Thyroid gland (tissue), 4 donors: ENCODE results near the gene CAPN14. TPM values are rescaled to one million over a fixed set of nuclear protein-coding genes. Genes with fewer than 3 reads are reported as not detected.

Source experiments
- DNase-seq, 2 donors: peaks; one replicate each; pipeline ENCODE4 v3.0.0-alpha.2; 2019
- H3K27ac ChIP-seq, 3 donors: fragments of 200-600 bp; sonication (generic); 1 replicate in 2 of 3; 2 replicates in 1 of 3; pipeline ENCODE4 v1.5.1; 2016 to 2019; ENCODE audit warnings: mild to moderate bottlenecking in 1 of 3, moderate library complexity in 1 of 3
- H3K27me3 ChIP-seq: fragments of 200-600 bp; sonication (generic); one replicate; pipeline ENCODE4 v1.5.1; 2019
- H3K36me3 ChIP-seq, 2 donors: fragments of 200-600 bp; sonication (generic); one replicate each; pipeline ENCODE4 v1.5.1; 2016 to 2019
- H3K4me1 ChIP-seq, 2 donors: fragments of 200-600 bp; sonication (generic); one replicate each; pipeline ENCODE4 v1.5.1; 2017 to 2019
- H3K4me3 ChIP-seq, 3 donors: fragments of 200-600 bp; sonication (generic); replicated peaks in 1 of 3; 1 replicate in 2 of 3; 2 replicates in 1 of 3; pipeline ENCODE4 v1.5.1; 2016; ENCODE audit warnings: mild to moderate bottlenecking in 1 of 3
- H3K9me3 ChIP-seq: fragments of 200-600 bp; sonication (generic); one replicate; pipeline ENCODE4 v1.5.1; 2017
- POLR2A ChIP-seq, 2 donors: fragments of 450-650 bp; IDR thresholded peaks; one replicate each; pipeline ENCODE4 v1.6.1; 2017; ENCODE audit warnings: antibody characterized with exemption in 2 of 2, mild to moderate bottlenecking in 2 of 2, moderate library complexity in 1 of 2
- WGBS, 2 donors: methylation state at CpG; one replicate each; pipeline ENCODE4 v1.1.5; 2017; 5-methylcytosine and 5-hydroxymethylcytosine counted together
- intact Hi-C: fragments of 100-400 bp; cut with DNase I; formaldehyde crosslinking; loops from one replicate; pipeline ENCODE4 v1.15.1; 2023
- total RNA-seq, 4 donors: library from RNA; depleted of rRNA; stranded (reverse); fragments of >200 nt; gene quantifications; one replicate each; pipeline ENCODE4 v1.2.3, GENCODE V29; 2016
- TF ChIP-seq, protein P1 (sequence below), 6 experiments: fragments of 200-600 bp in 3 of 6; fragments of 450-650 bp in 3 of 6; sonication (generic) in 3 of 6; IDR thresholded peaks; one replicate each; pipeline ENCODE4 v1.5.1; 2016 to 2019; ENCODE audit warnings: antibody characterized with exemption in 6 of 6, mild to moderate bottlenecking in 2 of 6, inconsistent platforms in 1 of 6, moderate library complexity in 1 of 6

The CAPN14 gene
- total RNA-seq, 4 donors from 2014 or later = 0.15 to 0.27 TPM; not detected in 2

GRCh38 chr2:31170071-31170698, 47.1 kb downstream of the CAPN14 start:
- Histone ChIP-seq H3K27me3 (no peaks in the 10 kb centered on the region), H3K4me3 (no peak overlapping the region), H3K27ac (no peak overlapping the region), H3K36me3 (no peaks in the 10 kb centered on the region), H3K9me3 (no peaks in the 10 kb centered on the region), H3K4me1 (no peaks in the 10 kb centered on the region)
- WGBS, 2 donors = 0 to 8% methylated on average over 4 of the region's 4 CpGs
- intact Hi-C loops = loop anchor here (2.0 to 10.0 kb wide), 2 partner anchors 455 to 975 kb away; no protein-coding TSS in a partner anchor
- TF ChIP-seq, protein P1, sequence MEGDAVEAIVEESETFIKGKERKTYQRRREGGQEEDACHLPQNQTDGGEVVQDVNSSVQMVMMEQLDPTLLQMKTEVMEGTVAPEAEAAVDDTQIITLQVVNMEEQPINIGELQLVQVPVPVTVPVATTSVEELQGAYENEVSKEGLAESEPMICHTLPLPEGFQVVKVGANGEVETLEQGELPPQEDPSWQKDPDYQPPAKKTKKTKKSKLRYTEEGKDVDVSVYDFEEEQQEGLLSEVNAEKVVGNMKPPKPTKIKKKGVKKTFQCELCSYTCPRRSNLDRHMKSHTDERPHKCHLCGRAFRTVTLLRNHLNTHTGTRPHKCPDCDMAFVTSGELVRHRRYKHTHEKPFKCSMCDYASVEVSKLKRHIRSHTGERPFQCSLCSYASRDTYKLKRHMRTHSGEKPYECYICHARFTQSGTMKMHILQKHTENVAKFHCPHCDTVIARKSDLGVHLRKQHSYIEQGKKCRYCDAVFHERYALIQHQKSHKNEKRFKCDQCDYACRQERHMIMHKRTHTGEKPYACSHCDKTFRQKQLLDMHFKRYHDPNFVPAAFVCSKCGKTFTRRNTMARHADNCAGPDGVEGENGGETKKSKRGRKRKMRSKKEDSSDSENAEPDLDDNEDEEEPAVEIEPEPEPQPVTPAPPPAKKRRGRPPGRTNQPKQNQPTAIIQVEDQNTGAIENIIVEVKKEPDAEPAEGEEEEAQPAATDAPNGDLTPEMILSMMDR (IDR thresholded peaks at IDR 0.05) = peak; percentile 75 to 96 (median 86)
- no peak for TF ChIP-seq POLR2A (IDR thresholded peaks at IDR 0.05)
- peak; percentile 46 to 62 for DNase-seq

DNA sequence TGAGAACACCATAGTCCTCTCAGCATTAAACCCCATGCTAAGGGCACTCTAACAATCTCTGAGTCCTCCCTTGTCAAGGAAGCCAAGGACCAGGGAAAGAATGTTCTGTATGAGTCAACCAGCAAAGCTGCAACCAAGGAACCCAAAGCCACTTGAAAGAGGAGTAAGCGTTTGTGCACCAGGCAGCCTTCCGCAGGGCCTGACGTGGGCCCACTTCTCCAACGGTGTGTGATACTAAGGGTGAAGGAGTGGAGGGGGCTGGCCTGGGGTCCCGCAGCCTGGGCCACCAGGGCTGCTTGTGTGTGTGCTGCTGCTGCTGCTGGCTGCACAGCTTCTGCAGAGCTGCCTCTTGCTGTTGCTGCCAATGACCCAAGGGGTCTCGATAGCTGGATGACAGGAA, 49.0 kb downstream of the CAPN14 start:
- Histone ChIP-seq H3K27me3 (no peaks in the 10 kb centered on the region), H3K4me1 (no peaks in the 10 kb centered on the region), H3K27ac (no peak overlapping the region), H3K4me3 (no peak overlapping the region), H3K36me3 (no peaks in the 10 kb centered on the region), H3K9me3 (no peaks in the 10 kb centered on the region)
- intact Hi-C loops = no loop called here
- TF ChIP-seq POLR2A (IDR thresholded peaks at IDR 0.05) = no peak
- TF ChIP-seq, protein P1 (IDR thresholded peaks at IDR 0.05) = no peak
- DNase-seq = no peak
- 90 to 92% methylated on average over 5 to 6 of the region's 6 CpGs for WGBS, 2 donors

DNA sequence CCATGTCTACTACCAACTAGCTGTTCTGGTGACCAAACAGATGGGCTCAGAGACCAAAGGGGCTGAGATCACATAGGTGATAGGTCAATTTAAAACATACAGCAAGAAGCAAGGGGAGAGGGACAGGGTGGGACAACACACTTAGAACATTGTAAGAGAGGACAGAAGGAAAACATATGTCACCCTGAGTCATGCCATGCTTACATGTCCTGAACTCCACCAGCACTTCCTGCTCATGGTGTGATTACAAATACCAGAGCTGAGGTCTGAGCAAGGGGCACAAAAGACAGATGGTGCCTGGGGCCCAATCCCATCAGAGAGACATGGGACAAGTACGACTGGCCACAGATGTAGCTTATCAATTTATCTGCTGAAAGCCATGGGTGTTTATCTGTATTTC, 50.4 kb downstream of the CAPN14 start:
- intact Hi-C loops = no loop called here
- Histone ChIP-seq H3K27ac (no peak overlapping the region), H3K27me3 (no peaks in the 10 kb centered on the region), H3K4me1 (no peaks in the 10 kb centered on the region), H3K36me3 (no peaks in the 10 kb centered on the region), H3K4me3 (no peak overlapping the region), H3K9me3 (no peaks in the 10 kb centered on the region)
- 71 to 92% methylated on average over 1 of the region's 1 CpG for WGBS, 2 donors
- TF ChIP-seq POLR2A (IDR thresholded peaks at IDR 0.05) = no peak
- TF ChIP-seq, protein P1 (IDR thresholded peaks at IDR 0.05) = no peak
- DNase-seq = no peak

DNA sequence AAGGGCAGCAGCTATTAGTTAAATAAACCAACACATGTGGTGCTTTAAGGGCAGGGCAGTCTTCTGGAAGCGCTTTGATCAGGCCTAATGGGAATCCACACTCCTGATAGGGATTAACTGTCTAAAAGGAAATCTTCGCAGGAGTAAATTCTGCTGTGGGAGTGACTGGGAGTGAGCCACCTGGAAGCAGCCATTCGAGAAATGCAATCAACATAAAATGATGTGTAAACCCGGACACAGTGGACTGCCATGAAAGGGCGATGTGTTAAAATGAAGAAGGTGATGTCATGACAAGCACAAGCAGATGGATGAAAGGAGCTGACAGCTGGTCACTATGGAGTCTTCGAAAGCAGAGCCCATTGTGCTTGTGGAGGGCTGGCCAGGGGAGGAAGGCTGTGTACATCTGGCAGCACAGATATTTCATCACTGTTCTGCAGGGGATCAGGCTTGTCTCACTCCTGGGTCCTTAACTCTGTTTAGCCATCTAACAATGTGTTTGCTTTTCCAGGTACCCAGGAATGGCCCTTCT, 54.2 kb downstream of the CAPN14 start:
- Histone ChIP-seq H3K27me3 (no peaks in the 10 kb centered on the region), H3K27ac (no peak overlapping the region), H3K36me3 (no peaks in the 10 kb centered on the region), H3K4me3 (no peak overlapping the region), H3K4me1 (no peaks in the 10 kb centered on the region), H3K9me3 (no peaks in the 10 kb centered on the region)
- intact Hi-C loops = no loop called here
- TF ChIP-seq, protein P1 (IDR thresholded peaks at IDR 0.05) = no peak
- no peak for TF ChIP-seq POLR2A (IDR thresholded peaks at IDR 0.05)
- DNase-seq = no peak
- 40 to 58% methylated on average over 6 of the region's 6 CpGs for whole genome bisulfite sequencing, 2 donors

GRCh38 chr2:31161637-31162036, 55.7 kb downstream of the CAPN14 start:
- H3K27ac ChIP-seq = no peak overlapping the region
- no peaks in the 10 kb centered on the region for H3K27me3 ChIP-seq
- no peak for DNase-seq
- intact Hi-C loops = no loop called here
- H3K4me3 ChIP-seq = no peak overlapping the region
- no peak for TF ChIP-seq POLR2A (IDR thresholded peaks at IDR 0.05)
- TF ChIP-seq, protein P1 (IDR thresholded peaks at IDR 0.05) = no peak
- 83 to 84% methylated on average over 6 of the region's 6 CpGs for WGBS, 2 donors
- H3K4me1 ChIP-seq = no peaks in the 10 kb centered on the region
- no peaks in the 10 kb centered on the region for H3K36me3 ChIP-seq
- H3K9me3 ChIP-seq = no peaks in the 10 kb centered on the region
